SHP77 (cell line): ENCODE results near the gene EDC4.
"Not testable (repeated sequence)": the region's sequence is repeated elsewhere in the genome, so short reads cannot be mapped to it uniquely, and the experiment has no call there.

Experiments used
- DNase-seq, 2 experiments: peaks; one replicate each; lab custom pipeline; 2025; lab: John Stamatoyannopoulos, UW

EDC4 gene

GRCh38 chr16:67909056-67909742 is 36.3 kb downstream of the EDC4 start:
- no peak for DNase-seq

GRCh38 chr16:67910158-67910557 is 37.3 kb downstream of the EDC4 start:
- DNase-seq, result peak in 1 of 2 experiments; percentile 39

GRCh38 chr16:67914758-67915495 is 42.1 kb downstream of the EDC4 start:
- no peak for DNase-seq

DNA sequence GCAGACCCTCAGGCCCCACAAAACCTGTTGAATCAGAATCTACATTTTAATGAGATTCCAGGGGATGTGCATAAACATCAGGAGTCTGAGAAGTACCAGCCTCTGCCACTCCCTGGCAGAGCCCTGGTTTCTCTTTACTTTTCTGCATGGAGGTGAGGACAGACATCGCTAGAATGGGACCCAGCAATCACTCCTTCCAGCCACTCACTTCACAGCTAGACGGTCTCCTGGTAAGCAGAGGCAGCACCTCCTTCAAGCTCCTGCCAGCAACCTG is 42.6 kb downstream of the EDC4 start:
- DNase-seq, result not testable (repeated sequence)

DNA sequence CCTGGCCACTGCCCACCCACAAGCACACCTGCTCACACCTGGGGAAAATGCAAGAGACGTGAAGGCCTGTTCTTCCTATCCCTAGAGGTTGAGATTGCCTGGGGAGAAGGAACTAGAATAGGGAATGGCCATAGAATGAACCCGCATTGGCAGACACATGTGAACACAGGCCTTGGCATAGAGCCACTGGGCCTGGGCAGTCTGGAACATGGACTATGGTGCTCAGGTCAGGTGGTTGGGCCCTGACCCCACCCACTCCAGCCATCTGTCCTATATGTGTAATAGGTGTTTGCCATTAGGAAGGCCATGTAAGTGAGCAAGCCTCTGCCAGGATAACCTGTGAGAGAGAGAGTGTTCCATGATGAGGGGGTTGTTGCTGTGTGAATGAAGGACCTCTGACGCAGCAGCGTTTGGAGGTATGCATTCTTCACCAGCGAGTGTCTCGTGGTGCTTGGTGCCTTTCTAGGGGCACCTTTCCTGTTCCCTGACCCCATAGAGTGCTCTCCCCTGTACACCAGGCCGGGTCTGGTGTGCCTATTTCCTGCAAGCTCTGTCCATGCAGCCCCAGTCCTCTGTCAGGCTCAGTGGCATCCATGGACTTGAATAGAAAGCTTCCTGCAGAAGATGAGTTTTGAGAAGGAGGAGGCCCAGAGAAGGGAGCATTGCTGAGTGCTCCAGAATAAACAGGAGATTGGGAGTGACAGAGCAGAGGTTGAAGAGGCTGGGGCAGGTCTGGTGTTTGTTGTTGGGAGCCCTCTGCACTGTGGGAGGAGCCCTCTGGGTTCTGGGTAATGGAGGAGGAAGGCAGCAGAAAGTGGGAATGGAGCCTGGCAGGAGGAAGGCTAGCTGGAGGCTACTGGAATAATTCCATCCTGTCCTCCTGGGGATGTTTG is 43.2 kb downstream of the EDC4 start:
- no peak for DNase-seq

GRCh38 chr16:67917140-67917851 is 44.4 kb downstream of the EDC4 start:
- DNase-seq, result no peak

- peak; percentile 35 to 37 for DNase-seq
These were observed 45.0 kb downstream of the EDC4 start for GRCh38 chr16:67917852-67918236.

GRCh38 chr16:67919622-67920221 is 46.9 kb downstream of the EDC4 start:
- peak in 1 of 2 experiments; percentile 18 for DNase-seq

- DNase-seq, result no peak
These were observed 49.4 kb downstream of the EDC4 start for GRCh38 chr16:67922221-67922620.

DNA sequence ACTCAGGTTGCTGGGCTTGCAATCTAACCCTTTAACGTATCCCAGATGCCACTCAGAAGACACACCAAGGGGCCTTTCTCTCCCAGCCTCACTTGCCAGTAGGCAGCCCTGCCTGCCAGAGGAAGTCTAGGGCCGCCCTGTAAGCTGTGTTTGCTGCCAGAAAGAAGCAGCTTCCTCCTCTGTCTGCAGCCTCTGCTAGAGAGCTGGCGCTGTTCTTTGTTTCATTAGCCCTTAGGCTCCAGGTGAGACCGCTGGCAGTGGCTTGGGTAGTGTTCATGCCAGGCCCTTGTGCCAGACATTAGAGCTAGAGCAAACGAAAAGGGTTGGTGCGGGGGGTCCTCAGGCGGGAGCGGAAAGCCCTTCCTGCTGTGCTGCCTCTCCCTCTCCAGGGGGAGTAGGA is 49.9 kb downstream of the EDC4 start:
- DNase-seq, result peak; percentile 47 to 70

DNA sequence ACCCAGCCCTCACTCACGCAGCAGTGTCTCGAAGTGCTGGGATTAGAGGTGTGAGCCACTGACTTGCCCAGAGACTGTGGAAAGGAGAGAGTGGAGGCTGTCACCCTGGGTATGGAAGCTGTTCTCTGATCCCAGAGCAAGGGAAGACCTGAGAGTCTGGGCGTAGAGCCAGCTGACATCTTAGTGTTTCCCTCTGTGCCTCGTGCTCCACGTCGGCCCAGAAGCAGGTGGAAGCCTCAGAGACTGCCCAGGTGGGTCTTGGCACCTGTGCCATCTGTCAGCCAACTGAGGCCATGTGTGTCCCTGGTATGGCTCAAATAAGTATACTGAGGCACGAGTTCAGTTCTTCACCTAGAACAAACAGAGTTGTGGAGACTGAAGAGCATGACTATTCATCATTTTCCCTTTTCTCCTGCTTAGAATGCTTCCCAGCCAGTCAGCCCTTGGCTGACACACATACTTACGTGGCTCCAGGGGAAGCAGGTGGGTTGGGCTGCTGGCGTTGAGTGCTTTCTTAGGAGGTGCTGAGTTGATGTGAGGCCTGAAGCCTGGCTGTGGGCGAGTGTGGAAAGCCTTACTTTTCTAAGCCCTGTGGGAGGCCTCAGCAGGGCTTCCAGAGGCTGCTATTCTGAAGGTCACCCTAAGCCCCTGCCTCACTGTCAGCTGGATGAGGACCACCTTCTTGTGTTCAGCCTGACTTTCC is 50.7 kb downstream of the EDC4 start:
- peak; percentile 60 to 69 for DNase-seq

DNA sequence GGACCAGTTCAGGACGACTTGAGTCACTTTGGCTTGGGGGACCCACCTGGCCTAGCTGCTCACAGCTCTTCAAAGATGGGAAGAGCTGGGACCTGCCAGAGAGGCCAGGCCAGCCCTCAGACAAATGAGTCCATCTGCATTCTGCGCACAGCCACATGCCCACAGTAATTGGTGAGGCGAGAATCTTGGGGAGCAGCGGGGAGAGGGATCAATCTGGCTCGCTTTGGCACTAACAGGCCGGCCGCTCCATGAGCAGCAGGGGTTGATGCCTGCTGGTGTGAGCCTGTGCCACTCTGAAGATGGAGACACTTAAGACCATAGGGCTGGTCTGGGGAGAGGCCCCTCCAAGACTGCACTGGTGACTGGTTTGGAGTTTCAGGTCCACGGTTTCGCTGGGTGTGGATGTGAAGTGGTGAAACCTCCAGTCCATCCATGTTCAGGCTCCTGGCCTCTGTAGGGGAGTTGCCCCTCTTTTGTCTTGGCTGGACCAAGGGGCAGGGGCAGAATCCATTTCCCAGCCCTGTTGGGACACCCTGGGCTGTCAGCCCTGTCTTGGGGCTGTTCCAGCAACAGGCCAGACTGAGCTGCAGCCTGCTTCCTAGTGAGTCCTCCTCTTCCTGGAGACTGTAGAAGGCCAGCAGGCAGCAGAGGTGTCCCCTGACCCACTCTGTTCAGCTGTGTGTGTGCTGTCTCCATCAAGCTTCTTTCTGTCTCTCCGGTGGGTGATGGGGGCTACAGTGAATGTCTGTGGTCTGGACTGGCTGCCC is 51.5 kb downstream of the EDC4 start:
- no peak for DNase-seq

DNA sequence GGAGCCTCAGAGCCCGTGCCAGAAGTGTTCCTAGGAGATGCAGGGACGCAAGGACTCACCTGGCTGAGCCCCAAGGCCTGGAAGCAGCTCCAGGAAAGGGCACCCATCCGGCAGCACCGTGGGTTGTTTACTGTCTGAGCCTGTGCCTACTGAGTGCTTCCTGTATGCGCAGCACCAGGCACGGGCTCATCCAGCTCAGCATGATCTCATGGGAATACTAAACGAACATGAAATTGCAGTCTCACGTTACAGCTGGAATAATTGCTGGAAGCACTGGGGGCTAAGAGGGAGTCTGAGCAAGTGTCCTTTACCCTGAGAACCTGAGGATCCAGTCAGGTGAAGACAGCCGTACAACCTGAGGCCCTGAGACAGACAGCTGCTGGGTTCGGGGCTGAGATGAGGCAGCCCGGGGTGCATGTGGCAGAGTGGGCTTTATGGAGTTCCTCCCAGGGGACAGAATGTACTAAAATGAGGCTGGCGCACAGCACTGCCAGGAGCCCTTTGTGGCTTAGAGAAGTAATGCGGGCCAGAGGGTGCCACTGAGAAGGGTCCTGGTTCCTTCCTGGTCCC is 53.4 kb downstream of the EDC4 start:
- peak; percentile 57 to 73 for DNase-seq

- DNase-seq, result no peak
These were observed 54.5 kb downstream of the EDC4 start for GRCh38 chr16:67927131-67927941.

DNA sequence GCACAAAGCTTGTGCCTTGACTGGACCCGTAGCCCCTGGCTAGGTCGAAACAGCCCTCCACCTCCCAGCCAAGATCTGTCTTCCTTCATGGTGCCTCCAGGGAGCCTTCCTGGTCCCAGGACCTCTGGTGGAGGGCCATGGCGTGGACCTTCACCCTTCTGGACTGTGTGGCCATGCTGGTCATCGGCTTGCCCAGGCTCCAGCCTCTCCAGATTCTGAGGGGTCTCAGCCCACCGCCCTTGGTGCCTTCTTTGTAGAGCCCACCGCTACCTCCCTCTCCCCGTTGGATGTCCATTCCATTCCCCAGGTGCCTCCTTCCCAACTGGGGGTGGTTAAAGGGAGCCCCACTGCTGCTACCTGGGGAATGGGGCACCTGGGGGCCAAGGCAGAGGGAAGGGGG is 55.3 kb downstream of the EDC4 start:
- no peak for DNase-seq

- peak; percentile 42 to 55 for DNase-seq
These were observed 55.9 kb downstream of the EDC4 start for GRCh38 chr16:67928561-67929364.

GRCh38 chr16:67930191-67930590 is 57.3 kb downstream of the EDC4 start:
- DNase-seq, result no peak

GRCh38 chr16:67930678-67931211 is 57.9 kb downstream of the EDC4 start:
- DNase-seq, result no peak
